Stimulated activated CD8-positive, alpha-beta memory T cell treated with anti-CD3 and anti-CD28 coated beads, Interleukin-15, amount 100 ng/mL, for 1 hour (primary cell): ENCODE data around the gene POLR1B.
"Not testable (repeated sequence)": the region's sequence is repeated elsewhere in the genome, so short reads cannot be mapped to it uniquely, and the experiment has no call there.

Experiments used
- DNase-seq: peaks from one replicate; pipeline ENCODE4 v3.0.0-alpha.2; 2020; ENCODE audit warnings: low read depth

The POLR1B gene, protein sequence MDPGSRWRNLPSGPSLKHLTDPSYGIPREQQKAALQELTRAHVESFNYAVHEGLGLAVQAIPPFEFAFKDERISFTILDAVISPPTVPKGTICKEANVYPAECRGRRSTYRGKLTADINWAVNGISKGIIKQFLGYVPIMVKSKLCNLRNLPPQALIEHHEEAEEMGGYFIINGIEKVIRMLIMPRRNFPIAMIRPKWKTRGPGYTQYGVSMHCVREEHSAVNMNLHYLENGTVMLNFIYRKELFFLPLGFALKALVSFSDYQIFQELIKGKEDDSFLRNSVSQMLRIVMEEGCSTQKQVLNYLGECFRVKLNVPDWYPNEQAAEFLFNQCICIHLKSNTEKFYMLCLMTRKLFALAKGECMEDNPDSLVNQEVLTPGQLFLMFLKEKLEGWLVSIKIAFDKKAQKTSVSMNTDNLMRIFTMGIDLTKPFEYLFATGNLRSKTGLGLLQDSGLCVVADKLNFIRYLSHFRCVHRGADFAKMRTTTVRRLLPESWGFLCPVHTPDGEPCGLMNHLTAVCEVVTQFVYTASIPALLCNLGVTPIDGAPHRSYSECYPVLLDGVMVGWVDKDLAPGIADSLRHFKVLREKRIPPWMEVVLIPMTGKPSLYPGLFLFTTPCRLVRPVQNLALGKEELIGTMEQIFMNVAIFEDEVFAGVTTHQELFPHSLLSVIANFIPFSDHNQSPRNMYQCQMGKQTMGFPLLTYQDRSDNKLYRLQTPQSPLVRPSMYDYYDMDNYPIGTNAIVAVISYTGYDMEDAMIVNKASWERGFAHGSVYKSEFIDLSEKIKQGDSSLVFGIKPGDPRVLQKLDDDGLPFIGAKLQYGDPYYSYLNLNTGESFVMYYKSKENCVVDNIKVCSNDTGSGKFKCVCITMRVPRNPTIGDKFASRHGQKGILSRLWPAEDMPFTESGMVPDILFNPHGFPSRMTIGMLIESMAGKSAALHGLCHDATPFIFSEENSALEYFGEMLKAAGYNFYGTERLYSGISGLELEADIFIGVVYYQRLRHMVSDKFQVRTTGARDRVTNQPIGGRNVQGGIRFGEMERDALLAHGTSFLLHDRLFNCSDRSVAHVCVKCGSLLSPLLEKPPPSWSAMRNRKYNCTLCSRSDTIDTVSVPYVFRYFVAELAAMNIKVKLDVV

DNA sequence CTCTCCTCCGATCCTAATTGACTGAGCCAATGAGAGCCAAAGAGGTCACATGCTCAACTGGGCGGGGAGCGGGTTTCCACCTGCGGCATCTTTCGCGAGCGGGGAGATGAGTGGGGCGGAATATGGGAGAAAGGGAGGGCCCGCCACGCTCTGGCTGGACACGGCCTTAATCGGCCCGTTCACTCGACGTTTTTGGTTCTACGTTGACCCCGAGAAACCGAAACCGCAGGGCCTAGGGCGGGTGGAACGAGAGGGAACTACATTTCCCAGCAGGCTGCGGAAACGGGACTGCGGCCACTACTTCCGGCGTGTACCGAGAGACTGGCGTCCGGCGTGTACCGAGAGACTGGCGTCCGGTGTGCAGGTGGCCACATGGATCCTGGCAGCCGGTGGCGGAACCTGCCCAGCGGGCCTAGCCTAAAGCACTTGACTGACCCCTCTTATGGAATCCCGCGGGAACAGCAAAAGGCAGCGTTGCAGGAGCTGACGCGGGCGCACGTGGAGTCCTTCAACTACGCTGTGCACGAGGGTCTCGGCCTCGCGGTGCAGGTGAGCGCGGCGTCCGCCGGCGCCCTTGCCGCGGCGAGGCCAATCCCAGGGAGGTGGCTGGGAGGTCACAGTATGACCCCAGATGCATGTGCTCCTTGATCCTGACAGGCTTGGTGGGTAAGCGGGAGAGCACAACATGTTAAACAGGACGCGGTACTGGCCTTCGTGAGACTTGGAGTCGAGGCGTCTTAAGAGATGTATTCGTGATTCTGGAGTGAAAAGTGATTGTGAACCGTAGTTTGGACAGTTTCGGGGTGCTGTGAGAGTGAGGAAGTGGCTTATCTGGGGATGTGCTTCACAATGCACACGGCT, at the start of gene POLR1B:
POLR1B (plus strand) TSS at position 343 of the 861 bp plus-strand sequence; CDS start at position 373, 30 bp downstream.
- DNase-seq: peak; percentile 62

DNA sequence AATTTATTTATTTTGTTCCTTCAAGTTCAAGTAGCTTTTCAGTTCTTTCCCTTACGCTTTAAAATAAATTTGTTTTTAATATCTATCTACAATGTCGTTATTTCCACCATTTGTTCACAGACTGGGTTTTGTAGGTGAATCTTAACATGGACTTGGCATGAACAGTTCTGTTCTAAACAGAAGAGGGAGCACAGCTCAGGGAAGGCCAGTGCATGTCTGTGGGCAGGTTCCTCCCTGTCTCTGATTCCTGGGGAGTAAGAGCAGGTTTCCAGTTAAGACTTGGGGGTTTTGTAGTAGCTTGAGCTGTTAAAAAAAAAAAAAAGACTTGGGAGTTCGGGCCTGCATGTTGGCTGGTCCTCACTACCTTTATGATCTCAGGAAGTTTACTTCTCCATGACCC, 49.2 kb upstream of the POLR1B start:
- DNase-seq: no peak

DNA sequence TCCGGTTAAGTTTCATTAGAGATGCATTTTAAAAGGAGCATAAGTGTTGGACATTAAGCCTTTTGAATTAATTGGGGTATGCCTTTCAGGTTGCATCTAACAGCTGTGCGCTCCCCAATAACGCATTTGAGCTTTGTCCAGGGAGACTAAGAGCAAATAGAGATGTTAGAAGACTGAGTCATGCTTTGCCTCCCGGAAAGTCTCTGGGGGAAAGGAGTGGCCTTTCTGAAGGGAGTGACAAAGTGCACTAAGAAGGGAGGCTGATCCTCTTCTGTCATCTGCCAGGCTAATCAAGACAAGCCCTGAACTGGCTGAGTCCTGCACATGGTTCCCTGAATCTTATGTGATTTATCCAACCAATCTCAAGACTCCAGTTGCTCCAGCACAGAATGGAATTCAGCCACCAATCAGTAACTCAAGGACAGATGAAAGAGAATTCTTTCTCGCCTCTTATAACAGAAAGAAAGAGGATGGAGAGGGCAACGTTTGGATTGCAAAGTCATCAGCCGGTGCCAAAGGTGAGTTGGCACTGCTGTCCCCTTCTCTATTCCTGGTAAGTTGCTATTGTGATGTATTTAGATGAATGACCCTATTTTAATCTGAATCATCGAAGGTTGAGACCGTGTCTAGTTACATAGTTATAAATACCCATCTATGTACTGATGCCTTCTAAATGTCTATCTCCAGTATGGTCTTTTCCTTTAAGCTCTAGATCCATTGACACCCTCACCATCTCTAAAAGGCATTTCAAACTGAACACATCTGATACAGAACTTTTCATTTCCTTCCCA, 48.2 kb upstream of the POLR1B start:
- no peak for DNase-seq

- no peak for DNase-seq
Observed at GRCh38 chr2:112494828-112495227, 47.4 kb upstream of the POLR1B start.

- not testable (repeated sequence) for DNase-seq
Observed at GRCh38 chr2:112495878-112496277, 46.4 kb upstream of the POLR1B start.

DNA sequence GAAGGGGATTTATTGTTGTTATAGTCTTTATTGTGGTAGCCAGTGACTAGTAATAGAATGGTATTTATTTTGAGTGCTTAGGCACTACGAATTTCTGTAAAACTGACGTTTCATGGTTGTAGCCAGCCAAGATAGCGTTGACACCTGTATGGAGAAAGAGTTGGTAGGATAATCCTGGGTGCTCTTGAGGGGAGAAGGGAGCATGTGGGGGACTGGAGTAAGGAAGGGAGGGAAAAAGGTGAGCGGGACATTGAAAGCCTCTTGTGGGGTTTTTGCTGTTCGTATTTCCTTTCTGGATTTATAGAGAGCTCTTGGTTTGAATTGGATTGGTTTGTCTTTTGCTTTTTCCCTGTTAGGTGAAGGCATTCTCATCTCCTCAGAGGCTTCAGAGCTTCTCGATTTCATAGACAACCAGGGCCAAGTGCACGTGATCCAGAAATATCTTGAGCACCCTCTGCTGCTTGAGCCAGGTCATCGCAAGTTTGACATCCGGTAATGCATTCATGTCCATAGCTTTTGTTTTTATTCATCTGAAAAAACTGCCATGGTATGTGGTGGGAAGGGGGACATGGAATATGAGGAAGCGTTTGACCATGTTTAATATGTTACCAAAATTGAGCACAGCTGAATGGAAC, 41.3 kb upstream of the POLR1B start:
- peak; percentile 21 for DNase-seq

GRCh38 chr2:112509239-112509998, 32.8 kb upstream of the POLR1B start:
- DNase-seq: not testable (repeated sequence)

DNA sequence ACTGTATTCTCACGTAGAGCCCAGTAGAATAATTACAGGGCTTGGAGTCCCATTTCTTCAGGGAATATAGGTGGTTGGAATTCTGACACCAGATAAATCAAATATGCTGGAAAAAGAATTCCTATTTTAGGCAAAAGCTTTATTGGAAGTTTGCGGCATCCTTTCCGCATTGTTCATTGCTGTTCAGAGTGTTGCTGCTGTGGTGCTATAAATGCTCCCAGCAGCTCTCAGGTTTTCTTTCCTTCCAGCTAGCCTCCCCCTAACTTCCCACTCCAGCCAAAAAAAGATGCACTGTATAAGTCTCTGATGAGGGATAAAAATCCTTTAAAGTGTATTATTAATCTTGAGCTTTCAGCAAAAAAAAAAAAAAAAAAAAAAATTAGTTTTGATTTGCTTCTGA, 25.5 kb upstream of the POLR1B start:
- no peak for DNase-seq

GRCh38 chr2:112518807-112519206, 23.5 kb upstream of the POLR1B start:
- DNase-seq: no peak

- DNase-seq: no peak
Observed at GRCh38 chr2:112519506-112519905, 22.8 kb upstream of the POLR1B start.

DNA sequence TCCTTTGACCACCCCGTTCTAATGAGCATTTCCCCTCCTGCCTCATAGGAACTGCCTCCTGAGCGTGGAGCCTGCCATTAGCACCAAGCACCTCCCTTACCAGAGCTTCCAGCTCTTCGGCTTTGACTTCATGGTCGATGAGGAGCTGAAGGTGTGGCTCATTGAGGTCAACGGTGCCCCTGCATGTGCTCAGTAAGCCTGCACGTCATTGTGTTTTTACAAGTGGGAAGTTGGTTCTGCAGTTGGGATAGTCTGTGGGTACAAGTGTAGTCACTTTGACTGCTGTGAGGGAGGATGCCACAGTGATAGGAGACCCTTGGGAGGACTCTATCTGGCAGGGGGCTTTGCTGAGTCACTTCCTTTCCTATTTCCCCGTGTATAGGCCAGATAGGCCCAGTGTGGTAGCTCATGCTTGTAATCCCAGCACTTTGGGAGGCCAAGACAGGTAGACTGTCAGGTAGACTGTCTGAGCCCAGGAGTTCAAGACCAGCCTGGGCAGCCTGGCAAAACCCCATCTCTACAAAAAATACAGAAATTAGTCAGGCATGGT, 22.0 kb upstream of the POLR1B start:
- DNase-seq: no peak

DNA sequence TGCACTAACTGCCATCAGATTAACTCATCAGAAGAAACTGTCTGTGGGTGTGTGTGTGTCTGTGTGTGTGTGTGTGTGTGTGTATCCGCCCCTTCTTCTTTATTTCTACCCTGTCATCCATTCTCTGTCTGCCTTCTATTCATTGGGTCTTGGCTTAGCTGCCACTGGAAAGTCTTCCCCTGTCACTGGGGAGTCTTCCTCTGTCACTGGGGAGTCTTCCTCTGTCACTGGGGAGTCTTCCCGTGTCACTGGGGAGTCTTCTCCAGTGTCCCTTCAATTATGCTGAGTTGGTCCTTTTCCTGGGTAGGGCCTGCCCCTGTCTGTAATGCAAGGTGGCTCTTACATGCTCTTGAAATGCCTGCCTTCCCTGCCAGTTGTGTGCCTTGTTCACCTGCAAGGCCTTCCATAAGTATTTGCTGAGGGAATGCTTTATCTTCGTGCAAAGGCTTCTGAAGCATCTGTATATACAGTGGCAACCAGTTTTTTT, 18.9 kb upstream of the POLR1B start:
- DNase-seq: no peak

DNA sequence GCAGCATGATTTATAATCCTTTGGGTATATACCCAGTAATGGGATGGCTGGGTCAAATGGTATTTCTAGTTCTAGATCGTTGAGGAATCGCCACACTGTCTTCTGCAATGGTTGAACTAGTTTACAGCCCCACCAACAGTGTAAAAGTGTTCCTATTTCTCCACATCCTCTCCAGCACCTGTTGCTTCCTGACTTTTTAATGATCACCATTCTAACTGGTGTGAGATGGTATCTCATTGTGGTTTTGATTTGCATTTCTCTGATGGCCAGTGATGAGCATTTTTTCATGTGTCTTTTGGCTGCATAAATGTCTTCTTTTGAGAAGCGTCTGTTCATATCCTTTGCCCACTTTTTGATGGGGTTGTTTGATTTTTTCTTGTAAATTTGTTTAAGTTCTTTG, 18.0 kb upstream of the POLR1B start:
- not testable (repeated sequence) for DNase-seq

DNA sequence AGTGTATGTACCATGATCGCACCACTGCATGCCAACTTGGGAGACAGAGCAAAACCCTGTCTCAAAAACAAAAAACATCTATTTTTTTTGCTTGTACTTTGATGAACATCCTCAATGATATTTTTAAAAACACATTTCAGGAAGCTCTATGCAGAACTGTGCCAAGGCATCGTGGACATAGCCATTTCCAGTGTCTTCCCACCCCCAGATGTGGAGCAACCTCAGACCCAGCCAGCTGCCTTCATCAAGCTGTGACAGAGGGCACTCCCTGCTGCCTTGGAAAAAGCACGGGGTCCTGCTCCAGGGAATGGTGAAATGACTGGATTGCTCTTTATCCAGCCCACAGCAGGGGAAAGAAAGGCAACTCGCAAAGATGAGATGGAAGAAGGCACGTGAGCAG, 13.7 kb upstream of the POLR1B start:
- DNase-seq: no peak

GRCh38 chr2:112529757-112530156, 12.5 kb upstream of the POLR1B start:
- DNase-seq: no peak

GRCh38 chr2:112530728-112531127, 11.5 kb upstream of the POLR1B start:
- no peak for DNase-seq

DNA sequence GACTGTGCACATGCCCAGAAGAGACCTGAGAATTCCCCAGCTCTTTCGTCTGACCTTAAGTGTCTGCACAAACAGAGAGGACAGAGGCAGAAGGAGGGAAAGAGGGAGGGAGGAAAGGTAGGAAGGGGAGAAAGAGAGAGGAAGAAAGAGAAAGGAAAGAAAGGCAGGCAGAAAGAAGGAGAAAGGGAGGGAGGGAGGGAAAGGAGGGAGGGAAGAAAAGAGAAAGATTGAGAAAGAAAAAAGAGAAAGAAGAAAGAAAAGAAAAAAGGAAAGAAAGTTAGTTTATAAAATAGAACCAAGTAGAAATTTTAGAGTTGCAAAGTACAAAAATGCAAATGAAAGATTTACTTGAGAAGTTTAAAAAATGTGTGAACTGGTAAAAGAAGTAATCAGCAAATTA, 7.4 kb upstream of the POLR1B start:
- no peak for DNase-seq

- DNase-seq: not testable (repeated sequence)
Observed at GRCh38 chr2:112536665-112537064, 5.6 kb upstream of the POLR1B start.

DNA sequence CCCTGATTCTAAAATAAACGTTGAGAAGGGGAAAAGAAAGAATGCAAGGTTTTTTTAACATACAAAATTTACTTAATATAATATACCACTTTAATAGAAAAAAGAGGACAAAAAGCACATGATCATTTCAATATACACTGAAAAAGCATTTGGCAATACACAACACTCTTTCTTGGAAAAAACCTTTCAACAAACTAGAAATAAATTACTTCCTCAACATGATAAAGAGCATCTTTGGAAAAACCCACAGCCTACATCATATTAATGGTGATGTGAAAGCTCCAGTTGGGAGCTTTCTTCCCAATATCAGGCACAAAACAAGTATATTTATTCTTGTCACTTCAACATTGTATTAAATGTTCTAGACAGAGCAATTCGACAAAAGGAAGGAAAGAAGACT, 3.0 kb upstream of the POLR1B start:
- DNase-seq: no peak
